Dermis microvascular lymphatic vessel endothelial cell (primary cell): ENCODE results near the gene SF1. TPM values are rescaled to one million over a fixed set of nuclear protein-coding genes. Genes with fewer than 3 reads are reported as not detected.

Source experiments
- total RNA-seq: library from RNA; depleted of rRNA; stranded (reverse); fragments of >200 nt; gene quantifications from 2 replicates; pipeline ENCODE4 v1.2.1, GENCODE V29; 2014

SF1 gene
- total RNA-seq, 1 donor from 2014 or later = 44.4 TPM

Other genes starting within 250 kb of the SF1 start
- not detected in 2 replicates for gene SLC22A11, start 222.6 kb downstream of the SF1 start, total RNA-seq
- not detected in 2 replicates for gene SLC22A12, start 187.3 kb downstream of the SF1 start, total RNA-seq
- not detected in 2 replicates for gene NRXN2, start 55.3 kb downstream of the SF1 start, total RNA-seq
- gene RASGRP2, start 34.4 kb downstream of the SF1 start, total RNA-seq = 1.8 and 2.7 TPM in 2 replicates
- 0.13 TPM in 2 replicates for gene PYGM, start 18.6 kb downstream of the SF1 start, total RNA-seq
- 34.4 and 50.7 TPM in 2 replicates for gene MAP4K2, start 24.7 kb upstream of the SF1 start, total RNA-seq
- gene MEN1, start 32.0 kb upstream of the SF1 start, total RNA-seq = 10.8 and 21.1 TPM in 2 replicates
- 0.13 and 0.38 TPM in 2 replicates for gene CDC42BPG, start 66.1 kb upstream of the SF1 start, total RNA-seq
- 30.3 and 39.2 TPM in 2 replicates for gene EHD1, start 100.1 kb upstream of the SF1 start, total RNA-seq
- gene ATG2A, start 138.7 kb upstream of the SF1 start, total RNA-seq = 7.2 and 13.5 TPM in 2 replicates
- 6.0 and 11.1 TPM in 2 replicates for gene PPP2R5B, start 146.1 kb upstream of the SF1 start, total RNA-seq
- gene GPHA2, start 157.4 kb upstream of the SF1 start, total RNA-seq = not detected in 2 replicates
- gene MAJIN, start 193.6 kb upstream of the SF1 start, total RNA-seq = not detected in 2 replicates
- 0.39 and 0.63 TPM in 2 replicates for gene BATF2, start 218.4 kb upstream of the SF1 start, total RNA-seq
- 107 and 142 TPM in 2 replicates for gene ARL2, start 235.6 kb upstream of the SF1 start, total RNA-seq
- gene SNX15, start 248.9 kb upstream of the SF1 start, total RNA-seq = 7.7 and 10.1 TPM in 2 replicates